GM10266 (cell line): Measurements from ENCODE around the gene CELSR2.
A peak's percentile ranks its signal among the peaks of the same experiment; 100 is the strongest.

Experiments used
- DNase-seq: peaks from one replicate; pipeline ENCODE4 v3.0.0; 2012; ENCODE audit errors: extremely low spot score
- TF ChIP-seq, protein P1 (sequence below): IDR thresholded peaks from 2 replicates; pipeline ENCODE4 v1.5.1; 2012; ENCODE audit warnings: mild to moderate bottlenecking, low read depth; ENCODE audit not compliant: control insufficient read depth, insufficient read depth; ENCODE audit errors: missing control alignments

The CELSR2 gene

GRCh38 chr1:109294481-109294880, 45.1 kb downstream of the CELSR2 start:
- no peak for DNase-seq
- TF ChIP-seq, protein P1, sequence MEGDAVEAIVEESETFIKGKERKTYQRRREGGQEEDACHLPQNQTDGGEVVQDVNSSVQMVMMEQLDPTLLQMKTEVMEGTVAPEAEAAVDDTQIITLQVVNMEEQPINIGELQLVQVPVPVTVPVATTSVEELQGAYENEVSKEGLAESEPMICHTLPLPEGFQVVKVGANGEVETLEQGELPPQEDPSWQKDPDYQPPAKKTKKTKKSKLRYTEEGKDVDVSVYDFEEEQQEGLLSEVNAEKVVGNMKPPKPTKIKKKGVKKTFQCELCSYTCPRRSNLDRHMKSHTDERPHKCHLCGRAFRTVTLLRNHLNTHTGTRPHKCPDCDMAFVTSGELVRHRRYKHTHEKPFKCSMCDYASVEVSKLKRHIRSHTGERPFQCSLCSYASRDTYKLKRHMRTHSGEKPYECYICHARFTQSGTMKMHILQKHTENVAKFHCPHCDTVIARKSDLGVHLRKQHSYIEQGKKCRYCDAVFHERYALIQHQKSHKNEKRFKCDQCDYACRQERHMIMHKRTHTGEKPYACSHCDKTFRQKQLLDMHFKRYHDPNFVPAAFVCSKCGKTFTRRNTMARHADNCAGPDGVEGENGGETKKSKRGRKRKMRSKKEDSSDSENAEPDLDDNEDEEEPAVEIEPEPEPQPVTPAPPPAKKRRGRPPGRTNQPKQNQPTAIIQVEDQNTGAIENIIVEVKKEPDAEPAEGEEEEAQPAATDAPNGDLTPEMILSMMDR, result no peak

DNA sequence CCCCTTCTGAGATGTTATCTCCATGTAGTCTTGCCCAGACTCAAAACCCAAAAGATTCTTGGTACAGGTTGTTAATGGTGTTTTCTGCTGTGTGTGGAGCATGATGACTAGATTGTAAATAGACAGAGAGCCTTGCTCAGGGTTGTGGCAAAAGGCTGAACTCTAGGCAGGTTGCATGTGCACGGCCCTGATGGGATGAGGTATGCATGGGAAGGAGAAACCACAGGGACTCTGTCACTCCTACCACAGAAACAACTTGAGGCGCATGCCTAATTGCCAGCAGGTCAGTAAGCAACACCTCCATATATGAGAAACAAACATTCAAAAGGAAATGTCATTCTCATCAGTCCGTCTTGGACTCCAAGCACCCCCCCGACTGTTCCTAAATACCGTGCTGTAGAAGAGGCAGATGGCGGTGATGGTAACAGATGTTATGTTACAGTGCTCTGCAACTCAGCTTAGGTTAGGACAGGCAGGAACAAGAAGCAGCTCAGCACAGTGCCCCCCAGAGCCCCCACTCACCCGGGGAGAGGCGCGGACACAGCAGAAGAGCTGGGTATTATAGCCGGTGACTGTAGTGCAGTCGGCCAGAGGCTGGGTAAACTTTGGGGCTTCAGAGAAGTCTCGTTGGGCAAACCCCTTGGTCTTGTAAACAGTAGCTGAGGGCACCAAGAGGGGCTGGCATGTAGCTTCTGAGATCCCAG, 46.5 kb downstream of the CELSR2 start:
- DNase-seq, result no peak
- TF ChIP-seq, protein P1, result no peak

- TF ChIP-seq, protein P1, result no peak
- no peak for DNase-seq
These were observed 47.4 kb downstream of the CELSR2 start for GRCh38 chr1:109296782-109297181.

DNA sequence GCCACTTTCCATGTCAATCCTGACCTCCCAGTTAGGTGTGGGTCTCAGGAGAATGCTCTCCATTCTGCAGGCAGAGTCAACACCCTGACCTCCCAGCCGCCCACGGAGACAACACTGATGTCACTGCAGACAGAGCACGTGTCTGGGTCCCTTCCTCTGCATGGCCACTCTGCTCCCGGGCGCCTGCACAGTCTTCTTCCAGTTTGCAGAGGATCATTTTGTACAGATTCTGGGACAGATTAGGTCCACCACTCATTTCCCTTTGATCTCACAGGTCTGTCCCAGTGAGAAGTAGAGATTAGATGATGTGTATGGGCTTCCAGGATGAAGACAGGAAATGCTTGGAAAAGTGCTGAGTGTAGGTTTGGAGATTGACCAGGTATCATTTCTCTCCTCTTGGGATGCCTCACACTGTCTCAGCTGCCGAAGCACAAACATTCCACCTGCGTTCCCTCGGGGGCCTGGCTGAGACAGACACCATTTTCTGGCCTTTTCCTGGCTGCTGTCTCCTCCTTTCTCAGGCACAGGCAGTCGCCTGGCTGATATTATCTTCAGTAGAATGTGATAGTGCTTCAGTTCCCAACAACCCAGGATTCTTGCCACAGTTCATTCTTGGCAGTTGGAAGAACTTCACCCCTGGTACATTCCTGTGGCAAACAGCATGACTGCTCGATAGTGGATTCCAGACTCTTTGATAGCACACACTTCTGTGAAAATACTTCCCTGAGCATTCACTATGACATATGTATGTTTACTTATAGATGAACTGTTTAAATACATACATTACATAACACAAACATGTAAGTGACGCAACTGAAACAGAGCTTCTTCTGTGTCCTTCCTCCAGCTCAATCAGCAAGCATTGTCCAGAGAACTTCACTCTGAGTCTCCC, 49.6 kb downstream of the CELSR2 start:
- TF ChIP-seq, protein P1, result no peak
- peak; percentile 40 for DNase-seq

- DNase-seq, result no peak
- TF ChIP-seq, protein P1, result no peak
These were observed 50.4 kb downstream of the CELSR2 start for GRCh38 chr1:109299558-109300343.

DNA sequence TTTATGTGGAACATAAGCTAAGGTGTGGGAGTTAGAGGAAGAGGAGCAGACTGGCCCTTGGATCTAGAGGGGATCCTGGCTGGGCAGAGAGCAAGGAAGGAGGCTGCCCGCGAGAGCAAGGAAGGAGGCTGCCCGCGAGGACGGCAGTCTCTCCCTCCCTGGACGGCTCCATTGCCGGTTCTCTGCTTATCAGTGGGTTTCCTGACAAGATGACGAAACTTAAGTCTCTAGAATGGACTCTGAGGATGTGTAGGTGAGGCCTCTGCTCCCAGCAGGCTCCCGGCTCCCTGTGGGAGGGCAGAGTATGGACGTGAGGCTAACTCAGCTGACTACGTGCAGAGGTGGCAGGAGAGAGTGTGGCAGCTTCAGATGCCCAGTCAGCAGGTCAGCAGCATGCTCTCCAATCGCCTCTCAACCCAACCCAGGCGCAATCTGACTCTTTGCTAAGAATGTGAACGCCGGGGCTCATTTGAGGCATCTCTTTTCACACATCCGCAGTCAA, 51.4 kb downstream of the CELSR2 start:
- no peak for DNase-seq
- TF ChIP-seq, protein P1, result no peak
